Neural progenitor cell (in vitro differentiated cells): Measurements from ENCODE around the gene KIRREL3. TPM values are rescaled to one million over a fixed set of nuclear protein-coding genes. Genes with fewer than 3 reads are reported as not detected.
A peak's percentile ranks its signal among the peaks of the same experiment; 100 is the strongest.

Source experiments
- DNase-seq: peaks from one replicate; pipeline ENCODE4 v3.0.0-alpha.2; 2016; ENCODE audit warnings: low spot score
- H2AFZ ChIP-seq: fragments of 200-600 bp; sonication (generic); replicated peaks from 2 replicates; pipeline ENCODE4 v1.6.1; 2016; ENCODE audit warnings: antibody characterized with exemption
- H3F3A ChIP-seq: fragments of 200-600 bp; sonication (generic); 2 replicates; pipeline ENCODE4 v1.6.1; 2016; ENCODE audit warnings: antibody characterized with exemption, low read depth
- H3K27ac ChIP-seq: fragments of 200-600 bp; sonication (generic); 2 replicates; pipeline ENCODE4 v1.5.1; 2016; ENCODE audit warnings: mild to moderate bottlenecking
- H3K27me3 ChIP-seq: fragments of 200-600 bp; sonication (generic); 2 replicates; pipeline ENCODE4 v1.6.1; 2016; ENCODE audit warnings: mild to moderate bottlenecking, moderate library complexity
- H3K36me3 ChIP-seq: fragments of 200-600 bp; sonication (generic); 2 replicates; pipeline ENCODE4 v1.5.1; 2016
- H3K4me1 ChIP-seq: fragments of 200-600 bp; sonication (generic); 2 replicates; pipeline ENCODE4 v1.6.1; 2016; ENCODE audit warnings: mixed run types
- H3K4me2 ChIP-seq: fragments of 200-600 bp; sonication (generic); 2 replicates; pipeline ENCODE4 v1.6.1; 2016
- H3K4me3 ChIP-seq: fragments of 200-600 bp; sonication (generic); 2 replicates; pipeline ENCODE4 v1.5.1; 2016
- H3K79me2 ChIP-seq: fragments of 200-600 bp; sonication (generic); 2 replicates; pipeline ENCODE4 v1.6.1; 2016; ENCODE audit warnings: low read depth
- H3K9ac ChIP-seq: fragments of 200-600 bp; sonication (generic); 2 replicates; pipeline ENCODE4 v1.6.1; 2016
- H3K9me3 ChIP-seq: fragments of 200-600 bp; sonication (generic); 2 replicates; pipeline ENCODE4 v1.5.1; 2016; ENCODE audit warnings: low read depth
- H4K20me1 ChIP-seq: fragments of 200-600 bp; sonication (generic); 2 replicates; pipeline ENCODE4 v1.6.1; 2016; ENCODE audit warnings: low read depth
- H3K27ac Mint-ChIP-seq: 3 replicates; pipeline ENCODE4 v1.8.0; 2021; ENCODE audit warnings: mixed read lengths
- H3K27me3 Mint-ChIP-seq: 2 replicates; pipeline ENCODE4 v1.8.0; 2022; ENCODE audit warnings: low read depth, mild to moderate bottlenecking, inconsistent platforms, moderate library complexity, mixed read lengths; ENCODE audit not compliant: insufficient read depth
- H3K36me3 Mint-ChIP-seq: 3 replicates; pipeline ENCODE4 v1.8.0; 2021; ENCODE audit warnings: mixed read lengths
- H3K4me1 Mint-ChIP-seq: 3 replicates; pipeline ENCODE4 v1.8.0; 2021; ENCODE audit warnings: mixed read lengths
- H3K4me3 Mint-ChIP-seq: 3 replicates; pipeline ENCODE4 v1.8.0; 2021; ENCODE audit warnings: mild to moderate bottlenecking, moderate library complexity, mixed read lengths
- H3K9me3 Mint-ChIP-seq: 3 replicates; pipeline ENCODE4 v1.8.0; 2020; ENCODE audit warnings: mixed read lengths
- EZH2 ChIP-seq: fragments of 200-600 bp; sonication (generic); IDR thresholded peaks from 2 replicates; pipeline ENCODE4 v1.6.1; 2017; ENCODE audit warnings: antibody characterized with exemption, mild to moderate bottlenecking, moderate library complexity
- EZH2phosphoT487 ChIP-seq: fragments of 200-600 bp; sonication (generic); IDR thresholded peaks from 2 replicates; pipeline ENCODE4 v1.6.1; 2017; ENCODE audit warnings: antibody characterized with exemption
- total RNA-seq: library from RNA; depleted of rRNA; stranded (reverse); fragments of >200 nt; gene quantifications from 2 replicates; pipeline ENCODE4 v1.2.3, GENCODE V29; 2015; ENCODE audit warnings: low replicate concordance
- TF ChIP-seq, protein P1 (sequence below): fragments of 200-600 bp; sonication (generic); IDR thresholded peaks from 2 replicates; pipeline ENCODE4 v1.5.1; 2017; ENCODE audit warnings: antibody characterized with exemption, mild to moderate bottlenecking

Gene KIRREL3
- total RNA-seq, 1 donor from 2014 or later: 1.1 TPM

GRCh38 chr11:126602349-126602940 lies 398.1 kb downstream of the KIRREL3 start:
- H3K27me3 ChIP-seq: peaks cover 41% of the 10 kb centered on the region
- H3K9ac ChIP-seq: no peak overlapping the region
- H3F3A ChIP-seq: peaks cover 48% of the 10 kb centered on the region
- H3K36me3 ChIP-seq: no peaks in the 10 kb centered on the region
- peak overlapping the region; percentile 48 for H3K27ac ChIP-seq
- H3K4me3 ChIP-seq: peak overlapping the region; percentile 8
- peaks cover 18% of the 10 kb centered on the region for H3K27me3 Mint-ChIP-seq
- H3K4me2 ChIP-seq: peak overlapping the region; percentile 52
- H3K4me1 Mint-ChIP-seq: peaks cover 83% of the 10 kb centered on the region
- TF ChIP-seq, protein P1, sequence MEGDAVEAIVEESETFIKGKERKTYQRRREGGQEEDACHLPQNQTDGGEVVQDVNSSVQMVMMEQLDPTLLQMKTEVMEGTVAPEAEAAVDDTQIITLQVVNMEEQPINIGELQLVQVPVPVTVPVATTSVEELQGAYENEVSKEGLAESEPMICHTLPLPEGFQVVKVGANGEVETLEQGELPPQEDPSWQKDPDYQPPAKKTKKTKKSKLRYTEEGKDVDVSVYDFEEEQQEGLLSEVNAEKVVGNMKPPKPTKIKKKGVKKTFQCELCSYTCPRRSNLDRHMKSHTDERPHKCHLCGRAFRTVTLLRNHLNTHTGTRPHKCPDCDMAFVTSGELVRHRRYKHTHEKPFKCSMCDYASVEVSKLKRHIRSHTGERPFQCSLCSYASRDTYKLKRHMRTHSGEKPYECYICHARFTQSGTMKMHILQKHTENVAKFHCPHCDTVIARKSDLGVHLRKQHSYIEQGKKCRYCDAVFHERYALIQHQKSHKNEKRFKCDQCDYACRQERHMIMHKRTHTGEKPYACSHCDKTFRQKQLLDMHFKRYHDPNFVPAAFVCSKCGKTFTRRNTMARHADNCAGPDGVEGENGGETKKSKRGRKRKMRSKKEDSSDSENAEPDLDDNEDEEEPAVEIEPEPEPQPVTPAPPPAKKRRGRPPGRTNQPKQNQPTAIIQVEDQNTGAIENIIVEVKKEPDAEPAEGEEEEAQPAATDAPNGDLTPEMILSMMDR: no peak
- TF ChIP-seq EZH2phosphoT487 (no peak), EZH2 (no peak)
- H2AFZ ChIP-seq: no peak overlapping the region
- peaks cover 3% of the 10 kb centered on the region for H3K36me3 Mint-ChIP-seq
- H3K27ac Mint-ChIP-seq: peak overlapping the region; percentile 95
- H3K4me3 Mint-ChIP-seq: peak overlapping the region; percentile 48
- no peaks in the 10 kb centered on the region for H3K9me3 Mint-ChIP-seq
- H3K9me3 ChIP-seq: no peaks in the 10 kb centered on the region
- peaks cover under 1% of the 10 kb centered on the region for H4K20me1 ChIP-seq
- DNase-seq: no peak
- H3K4me1 ChIP-seq: peaks cover 57% of the 10 kb centered on the region
- no peaks in the 10 kb centered on the region for H3K79me2 ChIP-seq

DNA sequence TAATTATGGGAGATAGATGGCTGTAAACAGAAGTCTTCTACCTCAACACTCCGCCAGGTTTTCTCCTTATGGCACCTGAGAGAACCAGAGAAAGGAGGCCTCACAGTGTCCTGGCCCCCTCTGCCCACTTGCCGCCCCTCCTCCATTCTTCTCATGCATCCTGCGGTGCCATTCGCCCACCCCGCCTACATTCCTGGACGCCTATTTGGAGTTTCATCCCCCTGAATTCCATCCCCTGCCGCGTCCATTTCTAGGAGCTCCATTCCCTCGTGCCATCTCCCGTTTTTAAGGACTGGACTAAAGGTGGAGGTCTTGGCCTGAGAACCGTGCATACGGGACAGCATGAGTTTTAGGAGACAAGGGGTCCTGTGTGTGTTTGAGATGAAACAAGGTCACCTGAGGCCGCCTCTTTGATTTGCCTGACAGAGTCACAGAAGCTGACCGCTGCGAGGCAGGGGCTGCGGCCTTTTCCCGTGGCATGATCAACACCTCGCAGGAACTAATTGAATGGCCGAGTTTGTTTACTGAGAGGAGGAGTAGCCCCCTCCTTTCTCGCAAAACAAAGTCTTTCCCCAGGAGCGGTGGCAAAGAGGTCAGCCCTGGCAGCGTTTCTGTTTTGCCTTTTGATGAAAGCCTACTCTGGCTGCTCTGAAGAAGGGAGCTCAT lies 398.9 kb downstream of the KIRREL3 start:
- TF ChIP-seq, protein P1: no peak
- no peak for TF ChIP-seq EZH2phosphoT487
- no peak for TF ChIP-seq EZH2
- peak overlapping the region; percentile 8 for H3K4me3 ChIP-seq
- peaks cover 75% of the 10 kb centered on the region for H3K4me1 Mint-ChIP-seq
- no peaks in the 10 kb centered on the region for H3K9me3 ChIP-seq
- H3K27ac Mint-ChIP-seq: peak overlapping the region; percentile 95
- peak overlapping the region; percentile 52 for H3K4me2 ChIP-seq
- H4K20me1 ChIP-seq: no peaks in the 10 kb centered on the region
- peaks cover 41% of the 10 kb centered on the region for H3F3A ChIP-seq
- H3K4me1 ChIP-seq: peaks cover 55% of the 10 kb centered on the region
- H3K9ac ChIP-seq: no peak overlapping the region
- peak; percentile 82 for DNase-seq
- peaks cover 41% of the 10 kb centered on the region for H3K27me3 ChIP-seq
- H3K27ac ChIP-seq: peak overlapping the region; percentile 48
- peaks cover 3% of the 10 kb centered on the region for H3K36me3 Mint-ChIP-seq
- H3K79me2 ChIP-seq: no peaks in the 10 kb centered on the region
- H3K9me3 Mint-ChIP-seq: no peaks in the 10 kb centered on the region
- no peak overlapping the region for H2AFZ ChIP-seq
- H3K4me3 Mint-ChIP-seq: peak overlapping the region; percentile 48
- H3K27me3 Mint-ChIP-seq: peaks cover 16% of the 10 kb centered on the region
- no peaks in the 10 kb centered on the region for H3K36me3 ChIP-seq

- peak overlapping the region; percentile 8 for H3K4me3 ChIP-seq
- H2AFZ ChIP-seq: no peak overlapping the region
- H3K4me3 Mint-ChIP-seq: peak overlapping the region; percentile 27
- H3K36me3 Mint-ChIP-seq: peaks cover 3% of the 10 kb centered on the region
- H3K27me3 Mint-ChIP-seq: peaks cover 18% of the 10 kb centered on the region
- peak overlapping the region; percentile 48 for H3K27ac Mint-ChIP-seq
- H3K9me3 Mint-ChIP-seq: no peaks in the 10 kb centered on the region
- H3K4me1 Mint-ChIP-seq: peaks cover 70% of the 10 kb centered on the region
- H4K20me1 ChIP-seq: no peaks in the 10 kb centered on the region
- no peaks in the 10 kb centered on the region for H3K9me3 ChIP-seq
- H3K27ac ChIP-seq: peak overlapping the region; percentile 48
- no peak overlapping the region for H3K9ac ChIP-seq
- no peaks in the 10 kb centered on the region for H3K36me3 ChIP-seq
- H3K27me3 ChIP-seq: peaks cover 36% of the 10 kb centered on the region
- peak overlapping the region; percentile 52 for H3K4me2 ChIP-seq
- TF ChIP-seq EZH2phosphoT487 (no peak), EZH2 (no peak)
- TF ChIP-seq, protein P1: no peak
- no peak for DNase-seq
- H3K4me1 ChIP-seq: peaks cover 51% of the 10 kb centered on the region
- peaks cover 39% of the 10 kb centered on the region for H3F3A ChIP-seq
- no peaks in the 10 kb centered on the region for H3K79me2 ChIP-seq
These were observed 399.4 kb downstream of the KIRREL3 start for GRCh38 chr11:126601136-126601535.
